ENCODE measurements around the gene PHF21B.

The PHF21B gene

DNA sequence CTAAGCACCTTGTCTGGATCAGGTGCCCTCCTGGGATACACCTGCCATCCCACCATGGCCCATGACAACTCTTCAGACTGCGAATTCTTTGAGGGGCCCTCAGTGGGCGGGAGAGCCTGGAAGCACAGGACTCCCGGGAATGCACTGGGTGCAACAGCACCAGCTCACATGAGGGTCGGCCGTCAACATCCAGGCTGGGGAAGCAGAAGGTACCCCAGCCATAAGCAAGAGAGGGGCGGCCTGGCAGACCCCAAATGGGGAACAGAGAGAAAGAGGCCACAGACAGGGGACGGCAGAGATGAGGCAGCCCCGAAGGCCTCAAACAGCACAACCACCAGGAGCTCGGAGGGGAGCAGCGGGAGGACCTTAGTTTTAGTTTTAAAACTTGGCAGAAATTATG lies 94.4 kb downstream of the PHF21B start:
- Histone ChIP-seq H2BK12ac (ENCODE audit: low read length in 2 of 2) (no peak overlapping the region), H3K36me3 (ENCODE audit: control insufficient read depth in 1 of 2, insufficient read depth in 2 of 2, low read depth in 1 of 2, low read length in 2 of 2) (no peaks in the 10 kb centered on the region), H2AK5ac (ENCODE audit: low read length, severe bottlenecking) (no peak overlapping the region), H4K91ac (ENCODE audit: low read length) (no peak overlapping the region), H3K4me2 (ENCODE audit: low read length, poor library complexity, severe bottlenecking) (no peak overlapping the region), H2BK120ac (ENCODE audit: low read depth, low read length) (no peak overlapping the region), H3K4ac (ENCODE audit: low read depth in 1 of 2, low read length in 2 of 2) (no peak overlapping the region), H3K9ac (ENCODE audit: low read length) (no peak overlapping the region), H3K79me1 (replicated peaks; ENCODE audit: low read length, poor library complexity, severe bottlenecking) (no peaks in the 10 kb centered on the region), H2BK5ac (ENCODE audit: low read depth, low read length, poor library complexity, severe bottlenecking) (no peak overlapping the region), H4K8ac (ENCODE audit: low read length) (no peak overlapping the region), H3K14ac (ENCODE audit: low read length in 2 of 2) (no peak overlapping the region), H3K27me3 (ENCODE audit: control insufficient read depth in 1 of 2, insufficient read depth in 1 of 2, low read length in 2 of 2) (peaks cover 0 to 23% of the 10 kb centered on the region in 2 experiments), H2BK15ac (ENCODE audit: low read depth, poor library complexity, severe bottlenecking) (no peak overlapping the region), H3K4me1 (ENCODE audit: control insufficient read depth, insufficient read depth, low read depth, low read length) (no peaks in the 10 kb centered on the region), H2AFZ (ENCODE audit: low read depth, low read length) (no peak overlapping the region), H3K18ac (ENCODE audit: low read depth in 1 of 2, low read length in 2 of 2) (no peak overlapping the region), H3K4me3 (ENCODE audit: insufficient read depth in 1 of 2, low read depth in 1 of 2, low read length in 2 of 2) (no peak overlapping the region), H3K9me3 (ENCODE audit: control insufficient read depth, low read length) (no peaks in the 10 kb centered on the region), H3K23ac (ENCODE audit: low read length in 2 of 2) (no peak overlapping the region), H3K27ac (ENCODE audit: low read length, poor library complexity, severe bottlenecking) (no peak overlapping the region)
- 78% methylated on average over 8 of the region's 10 CpGs for WGBS
- DNase-seq: no peak

DNA sequence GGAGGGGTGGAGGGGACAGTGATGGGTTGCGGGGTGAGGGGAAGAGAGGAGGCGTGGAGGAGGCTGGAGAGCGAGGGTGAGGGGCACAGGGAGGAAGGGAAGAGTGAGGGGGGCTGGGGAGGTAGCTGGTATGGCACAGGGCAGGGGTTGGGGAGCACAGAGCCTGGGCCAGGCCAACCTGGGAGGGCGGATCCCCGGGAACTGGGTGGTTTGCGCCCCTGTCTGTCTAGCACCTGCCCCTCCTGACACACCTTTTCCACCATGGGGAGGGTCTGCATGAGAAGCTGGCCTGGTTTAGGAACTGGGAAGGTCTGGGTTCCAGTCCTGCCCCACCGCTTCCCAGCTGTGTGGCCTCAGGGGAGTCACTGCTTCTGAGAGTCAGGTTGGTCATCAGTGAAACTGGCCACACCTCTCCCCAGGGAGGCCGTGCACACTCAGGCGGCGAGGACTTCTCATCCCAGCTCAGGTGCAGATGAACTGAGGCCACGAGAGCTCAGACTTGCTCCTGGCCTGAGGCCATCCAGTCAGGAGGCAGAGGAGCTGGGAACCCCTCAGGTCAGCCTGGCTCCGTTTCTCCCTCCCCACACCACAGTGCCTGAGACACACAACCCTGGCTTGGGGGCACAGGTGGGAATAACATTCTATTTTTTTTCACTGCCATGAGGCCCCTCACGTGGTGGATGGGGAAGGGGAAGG lies 95.6 kb downstream of the PHF21B start:
- Histone ChIP-seq H2BK12ac (ENCODE audit: low read length in 2 of 2) (no peak overlapping the region), H2BK5ac (ENCODE audit: low read depth, low read length, poor library complexity, severe bottlenecking) (no peak overlapping the region), H3K23ac (ENCODE audit: low read length in 2 of 2) (no peak overlapping the region), H3K27ac (ENCODE audit: low read length, poor library complexity, severe bottlenecking) (no peak overlapping the region), H3K9me3 (ENCODE audit: control insufficient read depth, low read length) (no peaks in the 10 kb centered on the region), H4K8ac (ENCODE audit: low read length) (no peak overlapping the region), H3K79me1 (replicated peaks; ENCODE audit: low read length, poor library complexity, severe bottlenecking) (no peaks in the 10 kb centered on the region), H2AFZ (ENCODE audit: low read depth, low read length) (no peak overlapping the region), H2AK5ac (ENCODE audit: low read length, severe bottlenecking) (no peak overlapping the region), H3K4ac (ENCODE audit: low read depth in 1 of 2, low read length in 2 of 2) (no peak overlapping the region), H2BK15ac (ENCODE audit: low read depth, poor library complexity, severe bottlenecking) (no peak overlapping the region), H3K4me3 (ENCODE audit: insufficient read depth in 1 of 2, low read depth in 1 of 2, low read length in 2 of 2) (no peak overlapping the region), H3K4me2 (ENCODE audit: low read length, poor library complexity, severe bottlenecking) (no peak overlapping the region), H3K27me3 (ENCODE audit: control insufficient read depth in 1 of 2, insufficient read depth in 1 of 2, low read length in 2 of 2) (peaks cover 0 to 26% of the 10 kb centered on the region in 2 experiments), H3K18ac (ENCODE audit: low read depth in 1 of 2, low read length in 2 of 2) (no peak overlapping the region), H3K36me3 (ENCODE audit: control insufficient read depth in 1 of 2, insufficient read depth in 2 of 2, low read depth in 1 of 2, low read length in 2 of 2) (no peaks in the 10 kb centered on the region), H3K9ac (ENCODE audit: low read length) (no peak overlapping the region), H3K14ac (ENCODE audit: low read length in 2 of 2) (no peak overlapping the region), H2BK120ac (ENCODE audit: low read depth, low read length) (no peak overlapping the region), H3K4me1 (ENCODE audit: control insufficient read depth, insufficient read depth, low read depth, low read length) (no peaks in the 10 kb centered on the region), H4K91ac (ENCODE audit: low read length) (no peak overlapping the region)
- whole genome bisulfite sequencing: 76% methylated on average over 9 of the region's 13 CpGs
- no peak for DNase-seq

DNA sequence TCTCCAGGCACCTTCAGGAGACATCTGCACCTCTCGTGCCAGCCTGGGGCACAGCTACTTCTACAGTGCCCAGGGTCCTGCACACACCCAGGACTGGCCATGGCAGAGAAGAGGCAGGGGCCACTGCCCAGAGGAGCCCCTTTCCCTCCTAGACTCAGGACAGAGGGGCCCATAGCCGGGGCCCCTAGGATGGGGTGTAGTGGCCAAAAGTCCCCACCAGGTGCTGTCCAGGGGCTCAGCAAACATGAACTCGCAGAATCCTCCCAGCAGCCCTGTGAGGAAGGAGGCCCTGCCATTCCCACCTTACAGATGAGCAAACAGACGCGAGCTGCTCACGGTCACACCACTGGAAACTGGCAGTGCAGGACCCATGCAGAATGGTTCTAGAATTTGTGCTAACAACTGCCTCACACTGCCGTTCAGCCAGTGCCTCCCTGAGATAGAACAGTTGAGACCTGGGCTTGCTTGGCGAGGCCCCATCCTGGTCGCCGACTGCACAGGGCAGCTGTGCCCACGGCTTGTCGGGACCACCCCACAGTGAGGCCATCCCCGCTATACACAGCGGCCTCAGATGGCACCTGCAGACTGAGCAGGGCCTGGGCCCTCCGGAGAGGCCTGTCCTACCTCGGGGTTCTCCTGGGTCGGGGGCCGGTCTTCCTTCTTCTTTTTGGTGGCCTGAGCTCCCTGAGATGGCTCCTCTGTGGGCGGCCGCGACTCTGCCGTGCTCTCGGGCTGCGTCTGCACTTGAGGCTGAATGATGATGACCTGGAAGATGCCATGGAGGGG lies 96.4 kb downstream of the PHF21B start:
- no peak overlapping the region for H2BK120ac ChIP-seq (ENCODE audit: low read depth, low read length)
- DNase-seq: no peak
- no peak overlapping the region for H4K8ac ChIP-seq (ENCODE audit: low read length)
- H3K36me3 ChIP-seq (ENCODE audit: control insufficient read depth in 1 of 2, insufficient read depth in 2 of 2, low read depth in 1 of 2, low read length in 2 of 2): no peaks in the 10 kb centered on the region
- H2BK5ac ChIP-seq (ENCODE audit: low read depth, low read length, poor library complexity, severe bottlenecking): no peak overlapping the region
- H3K27ac ChIP-seq (ENCODE audit: low read length, poor library complexity, severe bottlenecking): no peak overlapping the region
- H3K4ac ChIP-seq (ENCODE audit: low read depth in 1 of 2, low read length in 2 of 2): no peak overlapping the region
- no peak overlapping the region for H2AK5ac ChIP-seq (ENCODE audit: low read length, severe bottlenecking)
- no peak overlapping the region for H4K91ac ChIP-seq (ENCODE audit: low read length)
- no peak overlapping the region for H3K4me3 ChIP-seq (ENCODE audit: insufficient read depth in 1 of 2, low read depth in 1 of 2, low read length in 2 of 2)
- WGBS: 91% methylated on average over 24 of the region's 24 CpGs
- H3K18ac ChIP-seq (ENCODE audit: low read depth in 1 of 2, low read length in 2 of 2): no peak overlapping the region
- peaks cover 0 to 22% of the 10 kb centered on the region in 2 experiments for H3K27me3 ChIP-seq (ENCODE audit: control insufficient read depth in 1 of 2, insufficient read depth in 1 of 2, low read length in 2 of 2)
- H3K79me1 ChIP-seq (replicated peaks; ENCODE audit: low read length, poor library complexity, severe bottlenecking): no peaks in the 10 kb centered on the region
- no peak overlapping the region for H2BK15ac ChIP-seq (ENCODE audit: low read depth, poor library complexity, severe bottlenecking)
- H3K4me1 ChIP-seq (ENCODE audit: control insufficient read depth, insufficient read depth, low read depth, low read length): no peaks in the 10 kb centered on the region
- H2BK12ac ChIP-seq (ENCODE audit: low read length in 2 of 2): no peak overlapping the region
- no peak overlapping the region for H3K4me2 ChIP-seq (ENCODE audit: low read length, poor library complexity, severe bottlenecking)
- H3K23ac ChIP-seq (ENCODE audit: low read length in 2 of 2): no peak overlapping the region
- no peak overlapping the region for H3K9ac ChIP-seq (ENCODE audit: low read length)
- no peak overlapping the region for H2AFZ ChIP-seq (ENCODE audit: low read depth, low read length)
- H3K14ac ChIP-seq (ENCODE audit: low read length in 2 of 2): no peak overlapping the region
- no peaks in the 10 kb centered on the region for H3K9me3 ChIP-seq (ENCODE audit: control insufficient read depth, low read length)

DNA sequence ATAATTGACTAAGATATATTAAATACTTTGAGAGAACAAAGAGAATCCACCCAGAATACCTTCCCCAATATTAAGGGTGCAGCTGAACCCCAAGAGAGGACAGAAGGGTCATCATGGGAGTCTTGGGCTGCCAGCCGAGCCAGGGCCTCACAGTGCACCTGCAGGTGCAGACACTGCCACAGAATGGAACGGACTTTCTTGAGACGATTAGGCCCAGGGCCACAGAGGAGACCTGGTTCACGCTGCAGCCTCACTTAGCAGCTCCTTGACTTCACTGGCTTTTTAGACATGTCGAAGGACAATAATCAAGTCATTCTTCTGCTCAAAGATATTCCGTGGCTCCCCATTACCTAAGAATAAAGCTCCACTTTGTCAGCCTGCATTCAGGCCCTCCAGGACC lies 100.6 kb downstream of the PHF21B start:
- Histone ChIP-seq H2BK5ac (ENCODE audit: low read depth, low read length, poor library complexity, severe bottlenecking) (no peak overlapping the region), H3K27me3 (ENCODE audit: control insufficient read depth in 1 of 2, insufficient read depth in 1 of 2, low read length in 2 of 2) (peaks cover 0 to 14% of the 10 kb centered on the region in 2 experiments), H2AFZ (ENCODE audit: low read depth, low read length) (no peak overlapping the region), H3K23ac (ENCODE audit: low read length in 2 of 2) (no peak overlapping the region), H2BK120ac (ENCODE audit: low read depth, low read length) (no peak overlapping the region), H3K27ac (ENCODE audit: low read length, poor library complexity, severe bottlenecking) (no peak overlapping the region), H3K4ac (ENCODE audit: low read depth in 1 of 2, low read length in 2 of 2) (no peak overlapping the region), H2BK12ac (ENCODE audit: low read length in 2 of 2) (no peak overlapping the region), H3K9me3 (ENCODE audit: control insufficient read depth, low read length) (no peaks in the 10 kb centered on the region), H3K36me3 (ENCODE audit: control insufficient read depth in 1 of 2, insufficient read depth in 2 of 2, low read depth in 1 of 2, low read length in 2 of 2) (no peaks in the 10 kb centered on the region), H3K4me2 (ENCODE audit: low read length, poor library complexity, severe bottlenecking) (no peak overlapping the region), H3K4me1 (ENCODE audit: control insufficient read depth, insufficient read depth, low read depth, low read length) (no peaks in the 10 kb centered on the region), H4K91ac (ENCODE audit: low read length) (no peak overlapping the region), H3K18ac (ENCODE audit: low read depth in 1 of 2, low read length in 2 of 2) (no peak overlapping the region), H3K4me3 (ENCODE audit: insufficient read depth in 1 of 2, low read depth in 1 of 2, low read length in 2 of 2) (no peak overlapping the region), H3K9ac (ENCODE audit: low read length) (no peak overlapping the region), H2AK5ac (ENCODE audit: low read length, severe bottlenecking) (no peak overlapping the region), H3K79me1 (replicated peaks; ENCODE audit: low read length, poor library complexity, severe bottlenecking) (no peaks in the 10 kb centered on the region), H3K14ac (ENCODE audit: low read length in 2 of 2) (no peak overlapping the region), H4K8ac (ENCODE audit: low read length) (no peak overlapping the region), H2BK15ac (ENCODE audit: low read depth, poor library complexity, severe bottlenecking) (no peak overlapping the region)
- WGBS: 84% methylated on average over 6 of the region's 6 CpGs
- no peak for DNase-seq

Measured in mesenchymal stem cell (in vitro differentiated cells and primary cell).